HCT116 (cell line): ENCODE results near the gene HBG1. TPM values are rescaled to one million over a fixed set of nuclear protein-coding genes. Genes with fewer than 3 reads are reported as not detected.

Experiments used
- ATAC-seq: fragments of 200-7000 bp; cut with Tn5 transposase; 2 replicates; pipeline ENCODE4 v1.9.1; 2020; ENCODE audit warnings: mild to moderate bottlenecking, moderate library complexity
- BruUV-seq: library from RNA; stranded (reverse); fragments of 400-500 nt; replicated peaks from 2 replicates; lab custom pipeline; 2021; lab: Mats Ljungman, UMichigan
- CTCF ChIA-PET: fragments of 300-600 bp; sonication (Branson Sonifier 250); formaldehyde crosslinking; loops from one replicate; lab custom pipeline; 2021; ENCODE audit warnings: antibody characterized with exemption; lab: Charles Lee
- POLR2A ChIA-PET: fragments of 300-600, 350-600 bp; sonication (Branson Sonifier 250); formaldehyde crosslinking; loops from one replicate; lab custom pipeline; 2021; ENCODE audit warnings: antibody characterized with exemption; lab: Charles Lee
- RAD21 ChIA-PET, 2 experiments: fragments of 300-600 bp; sonication (Branson Sonifier 250); formaldehyde crosslinking; loops; one replicate each; lab custom pipeline; 2023; ENCODE audit warnings: low total read pairs in 2 of 2; ENCODE audit not compliant: uncharacterized antibody in 2 of 2, unreplicated experiment in 2 of 2, low non-redundant PET in 1 of 2; lab: Charles Lee
- DNase-seq: peaks from one replicate; pipeline ENCODE4 v3.0.0-alpha.2; 2010; ENCODE audit warnings: low read depth, low spot score
- H2AFZ ChIP-seq: fragments of 200-600 bp; shearing (Covaris generic), sonication (generic); 2 replicates; pipeline ENCODE4 v1.6.1; 2017; ENCODE audit warnings: low read depth, mixed run types, mixed read lengths, antibody characterized with exemption, low read length; ENCODE audit not compliant: poor library complexity, severe bottlenecking
- H3K27ac ChIP-seq: 2 replicates; pipeline ENCODE4 v1.5.1; 2012; ENCODE audit warnings: low read depth, low read length
- H3K27me3 ChIP-seq: fragments of 200-600 bp; sonication (generic); 2 replicates; pipeline ENCODE4 v1.6.1; 2016; ENCODE audit warnings: mixed run types, low read length, mixed read lengths; ENCODE audit not compliant: insufficient read depth
- H3K36me3 ChIP-seq, 2 experiments: fragments of 200-500 bp in 1 of 2; fragments of 200-600 bp in 1 of 2; sonication (Bioruptor generic) in 1 of 2; sonication (generic) in 1 of 2; 2 replicates each; pipeline versions ENCODE4 v1.5.1 to v1.6.1; 2014 to 2016; ENCODE audit warnings: low read length in 2 of 2, inconsistent platforms in 1 of 2, mixed read lengths in 1 of 2, mixed run types in 1 of 2; ENCODE audit not compliant: insufficient read depth in 2 of 2, control insufficient read depth in 1 of 2
- H3K4me1 ChIP-seq, 2 experiments: fragments of 200-600 bp in 1 of 2; sonication (generic) in 1 of 2; 2 replicates each; pipeline versions ENCODE4 v1.5.1 to v1.6.1; 2012 to 2017; ENCODE audit warnings: low read length in 2 of 2, inconsistent platforms in 1 of 2, mild to moderate bottlenecking in 1 of 2, mixed read lengths in 1 of 2, mixed run types in 1 of 2, moderate library complexity in 1 of 2; ENCODE audit not compliant: insufficient read depth in 2 of 2, control insufficient read depth in 1 of 2
- H3K4me2 ChIP-seq: fragments of 200-600 bp; sonication (generic); 2 replicates; pipeline ENCODE4 v1.6.1; 2017; ENCODE audit warnings: mixed run types, low read length, mixed read lengths
- H3K4me3 ChIP-seq, 2 experiments: fragments of 200-600 bp in 1 of 2; sonication (generic) in 1 of 2; replicated peaks in 1 of 2; 2 replicates each; pipeline ENCODE4 v1.5.1; 2011 to 2016; ENCODE audit warnings: low read length in 2 of 2, control low read depth in 1 of 2, low read depth in 1 of 2, mild to moderate bottlenecking in 1 of 2, mixed read lengths in 1 of 2, mixed run types in 1 of 2
- H3K79me2 ChIP-seq: fragments of 200-600 bp; sonication (generic); 2 replicates; pipeline ENCODE4 v1.6.1; 2017; ENCODE audit warnings: mild to moderate bottlenecking, mixed run types, low read length, moderate library complexity, mixed read lengths; ENCODE audit not compliant: insufficient read depth
- H3K9ac ChIP-seq: fragments of 200-600 bp; sonication (generic); 2 replicates; pipeline ENCODE4 v1.6.1; 2016; ENCODE audit warnings: low read length, mixed read lengths
- H3K9me2 ChIP-seq: fragments of 200-600 bp; sonication (generic), shearing (Covaris generic); 2 replicates; pipeline ENCODE4 v1.6.1; 2017; ENCODE audit warnings: mixed run types, mild to moderate bottlenecking, moderate library complexity; ENCODE audit not compliant: insufficient read depth
- H3K9me3 ChIP-seq, 2 experiments: fragments of 200-500 bp in 1 of 2; fragments of 200-600 bp in 1 of 2; sonication (Bioruptor generic) in 1 of 2; sonication (generic) in 1 of 2; 2 replicates each; pipeline ENCODE4 v1.6.1; 2014 to 2017; ENCODE audit warnings: low read length in 2 of 2, mixed read lengths in 2 of 2, inconsistent platforms in 1 of 2, low read depth in 1 of 2, mild to moderate bottlenecking in 1 of 2, mixed run types in 1 of 2, moderate library complexity in 1 of 2; ENCODE audit not compliant: control insufficient read depth in 1 of 2, insufficient read depth in 1 of 2
- H4K20me1 ChIP-seq: fragments of 200-600 bp; sonication (generic), shearing (Covaris generic); 2 replicates; pipeline ENCODE4 v1.6.1; 2017; ENCODE audit warnings: mixed run types, mild to moderate bottlenecking, moderate library complexity; ENCODE audit not compliant: insufficient read depth
- ELF1 ChIP-seq: IDR thresholded peaks from 2 replicates; pipeline ENCODE4 v1.6.1; 2012; ENCODE audit warnings: low read depth, borderline replicate concordance
- EZH2phosphoT487 ChIP-seq: fragments of 200-600 bp; IDR thresholded peaks from 2 replicates; pipeline ENCODE4 v1.6.1; 2018; ENCODE audit warnings: antibody characterized with exemption, borderline replicate concordance
- FOSL1 ChIP-seq: IDR thresholded peaks from 2 replicates; pipeline ENCODE4 v1.6.1; 2012; ENCODE audit warnings: low read depth
- JUND ChIP-seq: IDR thresholded peaks from 2 replicates; pipeline ENCODE4 v1.6.1; 2012
- POLR2A ChIP-seq: IDR thresholded peaks from 2 replicates; pipeline ENCODE4 v1.7.0; 2011; ENCODE audit warnings: borderline replicate concordance; ENCODE audit not compliant: insufficient read depth, insufficient read length; ENCODE audit errors: extremely low read depth
- POLR2AphosphoS5 ChIP-seq: IDR thresholded peaks from 2 replicates; pipeline ENCODE4 v1.6.1; 2011; ENCODE audit warnings: mild to moderate bottlenecking, low read depth, low read length, moderate library complexity
- RAD21 ChIP-seq: IDR thresholded peaks from 2 replicates; pipeline ENCODE4 v1.6.1; 2012; ENCODE audit warnings: low read depth, mild to moderate bottlenecking
- REST ChIP-seq: IDR thresholded peaks from 2 replicates; pipeline ENCODE4 v1.6.1; 2012; ENCODE audit warnings: low read depth
- SP1 ChIP-seq: IDR thresholded peaks from 2 replicates; pipeline ENCODE4 v1.6.1; 2012; ENCODE audit warnings: low read depth
- SRF ChIP-seq: IDR thresholded peaks from 2 replicates; pipeline ENCODE4 v1.6.1; 2012; ENCODE audit warnings: low read depth
- TCF7L2 ChIP-seq: IDR thresholded peaks from 2 replicates; pipeline ENCODE4 v1.7.0; 2011; ENCODE audit warnings: borderline replicate concordance, inconsistent platforms; ENCODE audit not compliant: insufficient read depth, insufficient read length; ENCODE audit errors: extremely low read depth
- ZFX ChIP-seq: fragments of 450-650 bp; IDR thresholded peaks from 2 replicates; pipeline ENCODE4 v1.6.1; 2017
- ZNF274 ChIP-seq: fragments of 200-500 bp; sonication (Bioruptor generic); IDR thresholded peaks from 2 replicates; pipeline ENCODE4 v1.6.1; 2014; ENCODE audit warnings: mild to moderate bottlenecking, low read depth, low read length, inconsistent platforms
- intact Hi-C: fragments of 100-400 bp; cut with micrococcal nuclease; formaldehyde crosslinking; loops from 2 replicates; pipeline ENCODE4 v1.10.0; 2022
- total RNA-seq: library from RNA; stranded (reverse); gene quantifications from one replicate; pipeline ENCODE4 v1.2.1, GENCODE V29; 2021; ENCODE audit not compliant: unreplicated experiment
- TF ChIP-seq, protein P1 (sequence below): IDR thresholded peaks from 2 replicates; pipeline ENCODE4 v1.6.1; 2012
- TF ChIP-seq, protein P2 (sequence below): IDR thresholded peaks from 2 replicates; pipeline ENCODE4 v1.6.1; 2012

HBG1 gene
- total RNA-seq, 1 experiment from 2014 or later = 3.6 TPM

- TF ChIP-seq POLR2AphosphoS5 (no peak), SRF (no peak)
- TF ChIP-seq, all 23 proteins: peak for 0
Observed at GRCh38 chr11:5252919-5253265, 3.2 kb upstream of the HBG1 start (continued).

DNA sequence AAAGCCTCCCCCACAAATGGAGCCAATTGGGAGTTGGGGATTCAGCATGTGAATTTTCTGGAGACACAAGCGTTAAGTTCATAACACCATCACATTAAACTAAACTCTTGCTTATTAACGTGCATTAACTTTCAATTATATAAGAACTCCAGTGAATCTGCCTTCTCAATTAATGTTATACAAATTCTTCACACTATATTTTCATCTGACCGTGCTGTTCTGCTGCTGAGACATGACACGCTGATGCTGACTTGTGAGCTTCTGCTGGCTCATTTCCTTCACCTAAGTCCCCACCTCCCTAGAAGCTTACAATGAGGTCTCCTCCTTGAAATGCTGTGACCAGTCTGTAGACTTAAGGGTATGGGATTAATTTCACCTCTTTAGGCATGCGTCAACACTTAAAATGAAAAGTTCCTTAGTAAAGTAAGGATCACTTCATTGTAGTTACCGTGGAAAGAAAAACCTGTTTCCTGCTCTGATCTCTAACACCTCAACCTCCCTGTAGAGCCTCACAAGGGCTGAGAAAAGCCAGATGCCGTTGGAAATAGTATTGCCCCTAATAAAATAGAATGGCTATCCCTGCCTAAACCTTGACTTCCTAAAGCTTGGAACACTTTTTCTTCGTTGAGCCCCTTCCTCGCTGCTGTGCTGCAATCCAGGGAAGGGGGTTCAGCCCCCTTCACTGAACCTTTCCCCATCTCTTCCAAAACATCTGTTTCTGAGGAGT is 2.7 kb upstream of the HBG1 start:
- no peaks in the 10 kb centered on the region for H3K9me3 ChIP-seq
- peaks cover 21% of the 10 kb centered on the region for H3K27me3 ChIP-seq
- H3K4me3 ChIP-seq = no peak overlapping the region
- intact Hi-C loops = no loop called here
- no peak overlapping the region for H3K4me2 ChIP-seq
- no TSS peak for BruUV-seq
- H3K36me3 ChIP-seq = no peaks in the 10 kb centered on the region; a peak in 1 of 4 replicates
- no peaks in the 10 kb centered on the region for H3K9me2 ChIP-seq
- no peak overlapping the region for H2AFZ ChIP-seq
- H3K27ac ChIP-seq = no peak overlapping the region
- no peaks in the 10 kb centered on the region for H3K79me2 ChIP-seq
- ChIA-PET POLR2A (no interaction called here), CTCF (no interaction called here), RAD21 (no interaction called here)
- no peaks in the 10 kb centered on the region for H4K20me1 ChIP-seq
- no peak for DNase-seq
- no peaks in the 10 kb centered on the region for H3K4me1 ChIP-seq
- no peak for TF ChIP-seq SRF
- TF ChIP-seq REST = no peak
- no peak for TF ChIP-seq POLR2A
- no peak for TF ChIP-seq TCF7L2
- TF ChIP-seq EZH2phosphoT487 = no peak
- no peak for TF ChIP-seq ZFX
- no peak for TF ChIP-seq ZNF274
- TF ChIP-seq, protein P1, sequence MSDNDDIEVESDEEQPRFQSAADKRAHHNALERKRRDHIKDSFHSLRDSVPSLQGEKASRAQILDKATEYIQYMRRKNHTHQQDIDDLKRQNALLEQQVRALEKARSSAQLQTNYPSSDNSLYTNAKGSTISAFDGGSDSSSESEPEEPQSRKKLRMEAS = no peak
- TF ChIP-seq, protein P2, sequence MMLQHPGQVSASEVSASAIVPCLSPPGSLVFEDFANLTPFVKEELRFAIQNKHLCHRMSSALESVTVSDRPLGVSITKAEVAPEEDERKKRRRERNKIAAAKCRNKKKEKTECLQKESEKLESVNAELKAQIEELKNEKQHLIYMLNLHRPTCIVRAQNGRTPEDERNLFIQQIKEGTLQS = no peak
- TF ChIP-seq POLR2AphosphoS5 = no peak
- no peak for TF ChIP-seq ELF1
- no peak for TF ChIP-seq JUND
- TF ChIP-seq FOSL1 = no peak
- no peak for TF ChIP-seq RAD21
- TF ChIP-seq SP1 = no peak
- ATAC-seq = no peak
- no peak overlapping the region for H3K9ac ChIP-seq
